ENCODE measurements around the gene FRS2. TPM values are rescaled to one million over a fixed set of nuclear protein-coding genes. Genes with fewer than 3 reads are reported as not detected.

The FRS2 gene
- total RNA-seq, 2 experiments from 2014 or later: 9.5 to 10.4 TPM

- intact Hi-C loops (cut with DNase I, micrococcal nuclease): no loop called here
- peaks cover 48% of the 10 kb centered on the region for H3K4me1 Mint-ChIP-seq
- H3K9me3 Mint-ChIP-seq (ENCODE audit: low read depth): no peaks in the 10 kb centered on the region
- peaks cover 2% of the 10 kb centered on the region for H3K36me3 Mint-ChIP-seq (ENCODE audit: low read depth)
- H3K4me3 Mint-ChIP-seq: no peak overlapping the region
- H3K27me3 Mint-ChIP-seq: no peaks in the 10 kb centered on the region
- H3K27ac Mint-ChIP-seq: no peak overlapping the region
- ATAC-seq (no peak), DNase-seq (no peak)
- CTCF ChIA-PET: no interaction called here
- POLR2A ChIA-PET: no interaction called here
Observed at GRCh38 chr12:69508091-69508490, 37.9 kb downstream of the FRS2 start.

- intact Hi-C loops (cut with DNase I, micrococcal nuclease): no loop called here
- ChIA-PET CTCF (no interaction called here), POLR2A (no interaction called here)
- ATAC-seq (no peak), DNase-seq (no peak)
- H3K4me3 Mint-ChIP-seq: no peak overlapping the region
- peaks cover 2% of the 10 kb centered on the region for H3K36me3 Mint-ChIP-seq (ENCODE audit: low read depth)
- H3K4me1 Mint-ChIP-seq: peaks cover 48% of the 10 kb centered on the region
- H3K9me3 Mint-ChIP-seq (ENCODE audit: low read depth): no peaks in the 10 kb centered on the region
- no peak overlapping the region for H3K27ac Mint-ChIP-seq
- H3K27me3 Mint-ChIP-seq: no peaks in the 10 kb centered on the region
Observed at GRCh38 chr12:69508621-69509020, 38.4 kb downstream of the FRS2 start.

- ChIA-PET POLR2A (interaction anchor here (0.7 kb wide), 1 partner anchor 25 kb away, joined by 3 read pairs; no protein-coding TSS in a partner anchor), CTCF (no interaction called here)
- peak overlapping the region; percentile 40 for H3K27ac Mint-ChIP-seq
- peaks cover 52% of the 10 kb centered on the region for H3K4me1 Mint-ChIP-seq
- no peaks in the 10 kb centered on the region for H3K27me3 Mint-ChIP-seq
- H3K4me3 Mint-ChIP-seq: no peak overlapping the region
- intact Hi-C loops (cut with DNase I, micrococcal nuclease): no loop called here
- peaks cover 2% of the 10 kb centered on the region for H3K36me3 Mint-ChIP-seq (ENCODE audit: low read depth)
- DNase-seq (no peak), ATAC-seq (no peak)
- no peaks in the 10 kb centered on the region for H3K9me3 Mint-ChIP-seq (ENCODE audit: low read depth)
Observed at GRCh38 chr12:69509308-69509736, 39.1 kb downstream of the FRS2 start.

GRCh38 chr12:69509904-69510827 lies 40.0 kb downstream of the FRS2 start:
- Mint-ChIP-seq H3K27me3 (no peaks in the 10 kb centered on the region), H3K4me3 (no peak overlapping the region), H3K27ac (no peak overlapping the region), H3K9me3 (ENCODE audit: low read depth) (no peaks in the 10 kb centered on the region), H3K4me1 (peaks cover 57% of the 10 kb centered on the region), H3K36me3 (ENCODE audit: low read depth) (peaks cover 2% of the 10 kb centered on the region)
- ATAC-seq (no peak), DNase-seq (no peak)
- POLR2A ChIA-PET: interaction anchor here (0.7 kb wide), 1 partner anchor 26 kb away, joined by 3 read pairs; no protein-coding TSS in a partner anchor
- CTCF ChIA-PET: interaction anchor here (0.6 kb wide), 1 partner anchor 407 kb away, joined by 3 read pairs; no protein-coding TSS in a partner anchor
- intact Hi-C loops (cut with DNase I, micrococcal nuclease): no loop called here

- intact Hi-C loops (cut with DNase I, micrococcal nuclease): no loop called here
- ATAC-seq (no peak), DNase-seq (no peak)
- ChIA-PET CTCF (no interaction called here), POLR2A (no interaction called here)
- H3K4me3 Mint-ChIP-seq: no peak overlapping the region
- H3K36me3 Mint-ChIP-seq (ENCODE audit: low read depth): peaks cover 2% of the 10 kb centered on the region
- H3K9me3 Mint-ChIP-seq (ENCODE audit: low read depth): no peaks in the 10 kb centered on the region
- H3K27ac Mint-ChIP-seq: no peak overlapping the region
- peaks cover 62% of the 10 kb centered on the region for H3K4me1 Mint-ChIP-seq
- H3K27me3 Mint-ChIP-seq: no peaks in the 10 kb centered on the region
Observed at GRCh38 chr12:69511016-69511415, 40.8 kb downstream of the FRS2 start.

- Mint-ChIP-seq H3K9me3 (ENCODE audit: low read depth) (no peaks in the 10 kb centered on the region), H3K4me1 (peaks cover 60% of the 10 kb centered on the region), H3K36me3 (ENCODE audit: low read depth) (peaks cover 2% of the 10 kb centered on the region), H3K27me3 (no peaks in the 10 kb centered on the region), H3K27ac (no peak overlapping the region), H3K4me3 (no peak overlapping the region)
- ChIA-PET POLR2A (no interaction called here), CTCF (no interaction called here)
- no peak for ATAC-seq
- intact Hi-C loops (cut with DNase I, micrococcal nuclease): no loop called here
- DNase-seq: no peak
Observed at GRCh38 chr12:69511469-69512267, 41.5 kb downstream of the FRS2 start.

DNA sequence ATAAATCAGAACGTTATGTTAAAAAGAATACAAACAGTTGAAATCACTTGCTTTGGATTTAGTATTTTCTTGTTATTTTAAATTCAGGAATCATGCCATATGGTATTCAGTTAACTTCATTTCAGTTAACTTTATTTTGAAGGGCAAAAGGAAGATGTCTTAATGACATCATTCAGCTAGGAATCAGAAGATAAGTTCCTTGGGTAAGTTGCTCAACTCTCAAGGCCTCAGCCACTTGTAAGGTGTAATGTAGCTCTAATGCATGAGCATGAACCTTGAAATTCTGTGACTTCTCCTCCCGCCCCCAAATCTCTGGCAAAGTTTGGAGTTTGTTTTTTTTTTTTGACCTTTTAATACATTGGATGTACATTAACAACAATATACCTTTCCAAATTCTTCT lies 42.6 kb downstream of the FRS2 start:
- ChIA-PET POLR2A (no interaction called here), CTCF (interaction anchor here (1.3 kb wide), 1 partner anchor 20 kb away, joined by 3 read pairs; no protein-coding TSS in a partner anchor)
- Mint-ChIP-seq H3K27ac (no peak overlapping the region), H3K27me3 (no peaks in the 10 kb centered on the region), H3K9me3 (ENCODE audit: low read depth) (no peaks in the 10 kb centered on the region), H3K4me3 (no peak overlapping the region), H3K36me3 (ENCODE audit: low read depth) (no peaks in the 10 kb centered on the region), H3K4me1 (peaks cover 62% of the 10 kb centered on the region)
- DNase-seq: no peak
- ATAC-seq: no peak
- intact Hi-C loops (cut with DNase I, micrococcal nuclease): no loop called here

DNA sequence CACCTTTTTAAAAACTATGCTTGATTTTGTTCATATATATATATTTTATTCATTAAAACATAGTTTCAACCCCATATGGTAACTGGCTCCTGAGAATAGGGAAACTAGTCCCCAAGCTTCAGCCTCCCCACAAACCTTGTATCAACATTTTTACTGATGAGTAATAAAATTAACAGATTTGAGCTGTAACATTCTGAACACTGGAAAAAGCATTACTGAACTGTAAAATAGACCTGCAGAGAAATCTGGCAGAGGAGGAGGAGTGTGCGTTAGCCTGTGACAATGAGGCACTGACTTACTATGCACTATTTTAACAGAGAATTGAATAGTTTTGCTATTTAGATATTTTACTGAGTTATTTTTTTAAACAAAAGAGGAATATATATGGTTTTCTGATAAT lies 43.1 kb downstream of the FRS2 start:
- no peaks in the 10 kb centered on the region for H3K9me3 Mint-ChIP-seq (ENCODE audit: low read depth)
- H3K4me1 Mint-ChIP-seq: peaks cover 62% of the 10 kb centered on the region
- no peak overlapping the region for H3K27ac Mint-ChIP-seq
- H3K4me3 Mint-ChIP-seq: no peak overlapping the region
- ATAC-seq (peak; percentile 52), DNase-seq (no peak)
- ChIA-PET CTCF (interaction anchor here (0.7 to 1.3 kb wide), 3 partner anchors 20 to 322 kb away, joined by 3 read pairs; no protein-coding TSS in a partner anchor), POLR2A (no interaction called here)
- H3K36me3 Mint-ChIP-seq (ENCODE audit: low read depth): no peaks in the 10 kb centered on the region
- H3K27me3 Mint-ChIP-seq: no peaks in the 10 kb centered on the region
- intact Hi-C loops (cut with DNase I, micrococcal nuclease): no loop called here

DNA sequence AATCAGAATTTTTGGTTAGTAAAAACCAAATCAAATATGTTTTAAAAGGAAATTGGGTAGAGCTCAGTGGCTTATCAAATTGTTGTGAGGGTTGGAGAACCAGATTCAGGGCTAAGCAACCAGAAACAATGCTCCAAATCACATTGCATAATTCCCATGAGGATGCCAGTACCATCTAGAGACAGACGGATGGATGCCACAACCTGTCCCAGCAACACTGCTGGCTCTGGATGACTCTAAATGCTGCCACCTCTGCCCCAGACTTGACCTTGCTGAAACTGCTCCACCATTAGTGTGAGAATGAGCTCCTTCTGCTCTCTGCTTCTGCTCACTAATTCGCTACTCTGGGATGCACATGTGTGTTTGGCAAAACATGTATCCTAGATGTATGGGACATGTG lies 43.9 kb downstream of the FRS2 start:
- intact Hi-C loops (cut with DNase I, micrococcal nuclease): no loop called here
- H3K27me3 Mint-ChIP-seq: no peaks in the 10 kb centered on the region
- CTCF ChIA-PET: interaction anchor here (0.7 kb wide), 1 partner anchor 268 kb away, joined by 3 read pairs; no protein-coding TSS in a partner anchor
- no peak for ATAC-seq
- H3K27ac Mint-ChIP-seq: no peak overlapping the region
- no peak for DNase-seq
- no peaks in the 10 kb centered on the region for H3K36me3 Mint-ChIP-seq (ENCODE audit: low read depth)
- POLR2A ChIA-PET: no interaction called here
- H3K4me1 Mint-ChIP-seq: peaks cover 56% of the 10 kb centered on the region
- H3K4me3 Mint-ChIP-seq: no peak overlapping the region
- H3K9me3 Mint-ChIP-seq (ENCODE audit: low read depth): no peaks in the 10 kb centered on the region

DNA sequence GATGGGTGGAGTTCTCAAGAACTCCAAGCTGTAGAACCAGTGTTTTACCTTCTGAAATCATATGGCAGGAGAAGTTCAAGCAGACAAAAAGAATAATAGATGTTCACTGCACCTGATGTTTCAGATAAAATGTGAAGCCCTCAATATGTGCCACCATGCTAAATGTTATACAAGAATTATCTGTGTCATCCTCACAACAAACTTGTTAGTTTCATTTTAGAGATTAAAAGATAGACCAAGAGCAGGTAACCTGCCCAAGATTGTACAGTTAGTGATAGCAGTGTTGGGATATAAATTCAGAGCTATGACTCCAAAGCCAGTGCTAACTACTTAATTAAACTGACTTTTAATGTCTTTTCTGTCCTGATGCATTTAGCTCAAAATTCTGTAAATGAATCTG lies 44.7 kb downstream of the FRS2 start:
- CTCF ChIA-PET: interaction anchor here (0.7 to 1.5 kb wide), 4 partner anchors 12 to 56 kb away, joined by 3 to 5 read pairs (median 4); no protein-coding TSS in a partner anchor
- Mint-ChIP-seq H3K4me1 (peaks cover 54% of the 10 kb centered on the region), H3K27ac (no peak overlapping the region), H3K4me3 (no peak overlapping the region), H3K36me3 (ENCODE audit: low read depth) (peaks cover 4% of the 10 kb centered on the region), H3K27me3 (no peaks in the 10 kb centered on the region), H3K9me3 (ENCODE audit: low read depth) (no peaks in the 10 kb centered on the region)
- DNase-seq: no peak
- peak; percentile 47 for ATAC-seq
- POLR2A ChIA-PET: no interaction called here
- intact Hi-C loops (cut with DNase I, micrococcal nuclease): no loop called here

DNA sequence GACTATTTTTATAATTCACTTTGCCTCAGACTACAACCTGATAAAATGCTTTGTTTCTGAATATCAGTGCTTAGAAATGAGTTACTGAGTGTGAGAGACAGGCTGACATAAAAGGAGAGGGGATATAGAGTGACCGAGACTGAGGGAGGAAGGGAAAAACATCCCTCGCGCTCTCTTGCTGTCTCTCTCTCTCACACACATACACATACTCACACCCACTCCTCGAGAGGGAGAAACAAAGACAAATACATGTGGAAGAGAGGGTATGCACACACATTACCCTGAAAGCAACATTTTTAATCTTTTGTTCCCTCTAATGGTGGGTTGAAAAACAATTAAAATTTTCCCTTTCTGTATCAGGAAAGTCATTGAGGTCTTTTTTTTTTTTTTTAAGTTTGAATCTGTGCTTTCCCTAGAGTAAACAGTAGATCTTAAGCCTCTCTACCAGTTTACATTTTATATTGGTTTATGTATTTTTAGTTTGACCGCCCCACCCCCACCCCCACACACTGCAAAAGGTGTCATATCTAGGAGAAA lies 45.3 kb downstream of the FRS2 start:
- DNase-seq: no peak
- H3K27ac Mint-ChIP-seq: peak overlapping the region; percentile 42
- H3K27me3 Mint-ChIP-seq: no peaks in the 10 kb centered on the region
- POLR2A ChIA-PET: no interaction called here
- H3K4me3 Mint-ChIP-seq: no peak overlapping the region
- CTCF ChIA-PET: interaction anchor here (0.9 to 1.5 kb wide), 3 partner anchors 13 to 55 kb away, joined by 3 to 4 read pairs (median 3); no protein-coding TSS in a partner anchor
- peaks cover 52% of the 10 kb centered on the region for H3K4me1 Mint-ChIP-seq
- intact Hi-C loops (cut with DNase I, micrococcal nuclease): no loop called here
- H3K36me3 Mint-ChIP-seq (ENCODE audit: low read depth): peaks cover 5% of the 10 kb centered on the region
- H3K9me3 Mint-ChIP-seq (ENCODE audit: low read depth): peaks cover 3% of the 10 kb centered on the region
- no peak for ATAC-seq
